Lower leg skin (tissue), 4 donors: ENCODE data around the gene CDC26. TPM values are rescaled to one million over a fixed set of nuclear protein-coding genes. Genes with fewer than 3 reads are reported as not detected.
"Not testable (repeated sequence)": the region's sequence is repeated elsewhere in the genome, so short reads cannot be mapped to it uniquely, and the experiment has no call there.

ENCODE experiments used
- DNase-seq, 2 donors: peaks; one replicate each; pipeline ENCODE4 v3.0.0-alpha.2; 2019; ENCODE audit warnings: low spot score in 2 of 2
- H3K4me3 ChIP-seq: fragments of 200-600 bp; sonication (generic); 2 replicates; pipeline ENCODE4 v1.5.1; 2017; ENCODE audit warnings: mild to moderate bottlenecking, low read depth; ENCODE audit not compliant: poor library complexity, severe bottlenecking
- CTCF ChIP-seq, 3 donors: fragments of 450-650 bp; IDR thresholded peaks; one replicate each; pipeline ENCODE4 v1.5.1; 2016; ENCODE audit warnings: antibody characterized with exemption in 3 of 3, mild to moderate bottlenecking in 3 of 3, moderate library complexity in 2 of 3
- POLR2A ChIP-seq, 2 donors: fragments of 450-650 bp; IDR thresholded peaks; one replicate each; pipeline ENCODE4 v1.6.1; 2016 to 2017; ENCODE audit warnings: antibody characterized with exemption in 2 of 2, mild to moderate bottlenecking in 1 of 2, moderate library complexity in 1 of 2
- WGBS, 2 donors: methylation state at CpG; one replicate each; pipeline ENCODE4 v1.1.5; 2018; 5-methylcytosine and 5-hydroxymethylcytosine counted together
- intact Hi-C: fragments of 100-400 bp; cut with DNase I; formaldehyde crosslinking; loops from one replicate; pipeline ENCODE4 v1.15.0; 2023; ENCODE audit warnings: low total_unique reads
- total RNA-seq, 4 donors: library from RNA; depleted of rRNA; stranded (reverse); fragments of >200 nt; gene quantifications; one replicate each; pipeline ENCODE4 v1.1.0, GENCODE V29; 2016

CDC26 gene
- total RNA-seq, 4 donors from 2014 or later: 17.8 to 33.3 (median 20.1) TPM

GRCh38 chr9:113298311-113298710, 22.9 kb upstream of the CDC26 start:
- intact Hi-C loops: loop anchor here (10.0 kb wide), 1 partner anchor 356 kb away; no protein-coding TSS in a partner anchor
- no peak for TF ChIP-seq POLR2A (IDR thresholded peaks at IDR 0.05)
- no peak for TF ChIP-seq CTCF (IDR thresholded peaks at IDR 0.05)
- no peak overlapping the region for H3K4me3 ChIP-seq
- 82 to 92% methylated on average over 8 of the region's 8 CpGs for WGBS, 2 donors
- DNase-seq: no peak

GRCh38 chr9:113296796-113297558, 21.6 kb upstream of the CDC26 start:
- intact Hi-C loops: loop anchor here (10.0 kb wide), 1 partner anchor 358 kb away; no protein-coding TSS in a partner anchor
- TF ChIP-seq CTCF (IDR thresholded peaks at IDR 0.05) (no peak), POLR2A (IDR thresholded peaks at IDR 0.05) (no peak)
- no peak for DNase-seq
- WGBS, 2 donors: 73 to 79% methylated on average over 9 of the region's 9 CpGs
- H3K4me3 ChIP-seq: no peak overlapping the region

- intact Hi-C loops: loop anchor here (10.0 kb wide), 1 partner anchor 359 kb away; no protein-coding TSS in a partner anchor
- WGBS, 2 donors: 79 to 83% methylated on average over 8 of the region's 8 CpGs
- not testable (repeated sequence) for DNase-seq, H3K4me3 ChIP-seq
These were observed 20.9 kb upstream of the CDC26 start for GRCh38 chr9:113296247-113296646.

- TF ChIP-seq POLR2A (IDR thresholded peaks at IDR 0.05): no peak
- WGBS, 2 donors: 78 to 84% methylated on average over 7 of the region's 7 CpGs
- H3K4me3 ChIP-seq: no peak overlapping the region
- DNase-seq: no peak
- intact Hi-C loops: loop anchor here (10.0 kb wide), 1 partner anchor 361 kb away; no protein-coding TSS in a partner anchor
These were observed 18.0 kb upstream of the CDC26 start for GRCh38 chr9:113293285-113293878.

GRCh38 chr9:113290052-113290607, 14.8 kb upstream of the CDC26 start:
- WGBS, 2 donors: 91 to 94% methylated on average over 6 of the region's 6 CpGs
- no peak for DNase-seq
- no peak overlapping the region for H3K4me3 ChIP-seq
- intact Hi-C loops: loop anchor here (10.0 kb wide), 1 partner anchor 365 kb away; no protein-coding TSS in a partner anchor
- TF ChIP-seq POLR2A (IDR thresholded peaks at IDR 0.05) (no peak), CTCF (IDR thresholded peaks at IDR 0.05) (no peak)

GRCh38 chr9:113289091-113289490, 13.7 kb upstream of the CDC26 start:
- intact Hi-C loops: no loop called here
- no peak for DNase-seq
- TF ChIP-seq POLR2A (IDR thresholded peaks at IDR 0.05): no peak
- no peak for TF ChIP-seq CTCF (IDR thresholded peaks at IDR 0.05)
- 100% methylated on average over 2 of the region's 2 CpGs for WGBS, 2 donors
- H3K4me3 ChIP-seq: no peak overlapping the region
